GM21447 (cell line): ENCODE results near the gene BCL2.

Experiments used
- ATAC-seq: cut with Tn5 transposase; IDR thresholded peaks from one replicate; pipeline ENCODE4 v1.9.1; 2021; ENCODE audit not compliant: unreplicated experiment

Gene BCL2

GRCh38 chr18:63147973-63148372 lies 171.6 kb downstream of the BCL2 start:
- no peak for ATAC-seq

GRCh38 chr18:63146828-63147409 lies 172.7 kb downstream of the BCL2 start:
- no peak for ATAC-seq

GRCh38 chr18:63145851-63146555 lies 173.6 kb downstream of the BCL2 start:
- ATAC-seq, result no peak

GRCh38 chr18:63145166-63145850 lies 174.3 kb downstream of the BCL2 start:
- no peak for ATAC-seq

GRCh38 chr18:63144748-63145147 lies 174.8 kb downstream of the BCL2 start:
- ATAC-seq, result no peak

GRCh38 chr18:63143330-63143771 lies 176.2 kb downstream of the BCL2 start:
- no peak for ATAC-seq

- no peak for ATAC-seq
Observed at GRCh38 chr18:63142594-63143225, 176.9 kb downstream of the BCL2 start.

- peak; percentile 42 for ATAC-seq
Observed at GRCh38 chr18:63141778-63142176, 177.8 kb downstream of the BCL2 start.

- ATAC-seq, result no peak
Observed at GRCh38 chr18:63140997-63141777, 178.4 kb downstream of the BCL2 start.

GRCh38 chr18:63140038-63140450 lies 179.5 kb downstream of the BCL2 start:
- ATAC-seq, result no peak

GRCh38 chr18:63138436-63139340 lies 180.9 kb downstream of the BCL2 start:
- peak; percentile 58 for ATAC-seq

GRCh38 chr18:63137999-63138435 lies 181.6 kb downstream of the BCL2 start:
- ATAC-seq, result no peak

GRCh38 chr18:63135101-63135500 lies 184.5 kb downstream of the BCL2 start:
- ATAC-seq, result no peak

GRCh38 chr18:63132819-63133200 lies 186.8 kb downstream of the BCL2 start:
- no peak for ATAC-seq

- ATAC-seq, result no peak
Observed at GRCh38 chr18:63131959-63132818, 187.4 kb downstream of the BCL2 start.

- no peak for ATAC-seq
Observed at GRCh38 chr18:63131106-63131958, 188.2 kb downstream of the BCL2 start.

- no peak for ATAC-seq
Observed at GRCh38 chr18:63130176-63130575, 189.4 kb downstream of the BCL2 start.
